CD4-positive, alpha-beta T cell treated with Interleukin-15 for 4 hours (primary cell): ENCODE results near the gene SRGAP1.
"Not testable (repeated sequence)": the region's sequence is repeated elsewhere in the genome, so short reads cannot be mapped to it uniquely, and the experiment has no call there.

Experiments
- DNase-seq: peaks from one replicate; pipeline ENCODE4 v3.0.0-alpha.2; 2020; ENCODE audit warnings: low spot score

SRGAP1 gene

GRCh38 chr12:64085154-64085553, 240.7 kb downstream of the SRGAP1 start:
- no peak for DNase-seq

- no peak for DNase-seq
Observed at GRCh38 chr12:64085996-64086395, 241.5 kb downstream of the SRGAP1 start.

GRCh38 chr12:64086946-64087345, 242.4 kb downstream of the SRGAP1 start:
- DNase-seq = no peak

- no peak for DNase-seq
Observed at GRCh38 chr12:64087761-64088160, 243.3 kb downstream of the SRGAP1 start.

- DNase-seq = no peak
Observed at GRCh38 chr12:64088431-64089349, 244.2 kb downstream of the SRGAP1 start.

- no peak for DNase-seq
Observed at GRCh38 chr12:64090047-64090446, 245.5 kb downstream of the SRGAP1 start.

GRCh38 chr12:64091186-64091585, 246.7 kb downstream of the SRGAP1 start:
- DNase-seq = no peak

GRCh38 chr12:64092507-64093196, 248.2 kb downstream of the SRGAP1 start:
- no peak for DNase-seq

- DNase-seq = no peak
Observed at GRCh38 chr12:64093689-64094088, 249.2 kb downstream of the SRGAP1 start.

GRCh38 chr12:64097366-64098105, 253.0 kb downstream of the SRGAP1 start:
- no peak for DNase-seq

- DNase-seq = no peak
Observed at GRCh38 chr12:64098709-64099354, 254.3 kb downstream of the SRGAP1 start.

- no peak for DNase-seq
Observed at GRCh38 chr12:64099397-64099796, 254.9 kb downstream of the SRGAP1 start.

- DNase-seq = no peak
Observed at GRCh38 chr12:64102339-64102738, 257.8 kb downstream of the SRGAP1 start.

GRCh38 chr12:64103825-64104740, 259.6 kb downstream of the SRGAP1 start:
- DNase-seq = no peak

GRCh38 chr12:64105026-64105425, 260.5 kb downstream of the SRGAP1 start:
- no peak for DNase-seq

- DNase-seq = no peak
Observed at GRCh38 chr12:64107776-64108175, 263.3 kb downstream of the SRGAP1 start.

GRCh38 chr12:64109706-64110105, 265.2 kb downstream of the SRGAP1 start:
- DNase-seq = no peak

GRCh38 chr12:64110864-64111263, 266.4 kb downstream of the SRGAP1 start:
- DNase-seq = no peak

GRCh38 chr12:64116969-64117368, 272.5 kb downstream of the SRGAP1 start:
- DNase-seq = no peak

GRCh38 chr12:64120568-64120967, 276.1 kb downstream of the SRGAP1 start:
- DNase-seq = no peak

GRCh38 chr12:64121086-64121485, 276.6 kb downstream of the SRGAP1 start:
- not testable (repeated sequence) for DNase-seq
